ENCODE results near the gene NRIP1.
"Not testable (repeated sequence)": the region's sequence is repeated elsewhere in the genome, so short reads cannot be mapped to it uniquely, and the experiment has no call there.

Gene NRIP1

GRCh38 chr21:14968821-14969220 is 96.0 kb downstream of the NRIP1 start:
- DNase-seq, result no peak

GRCh38 chr21:14968029-14968428 is 96.8 kb downstream of the NRIP1 start:
- no peak for DNase-seq

- no peak for DNase-seq
These were observed 100.2 kb downstream of the NRIP1 start for GRCh38 chr21:14964621-14965020.

GRCh38 chr21:14962217-14962616 is 102.6 kb downstream of the NRIP1 start:
- no peak for DNase-seq

- no peak for DNase-seq
These were observed 103.3 kb downstream of the NRIP1 start for GRCh38 chr21:14961502-14961901.

GRCh38 chr21:14959343-14959742 is 105.5 kb downstream of the NRIP1 start:
- DNase-seq, result no peak

GRCh38 chr21:14957836-14958235 is 107.0 kb downstream of the NRIP1 start:
- DNase-seq, result no peak

GRCh38 chr21:14956807-14957206 is 108.0 kb downstream of the NRIP1 start:
- no peak for DNase-seq

GRCh38 chr21:14955936-14956520 is 108.8 kb downstream of the NRIP1 start:
- DNase-seq, result no peak

- DNase-seq, result no peak
These were observed 111.9 kb downstream of the NRIP1 start for GRCh38 chr21:14952916-14953315.

- no peak for DNase-seq
These were observed 115.2 kb downstream of the NRIP1 start for GRCh38 chr21:14949603-14950002.

GRCh38 chr21:14947613-14948160 is 117.1 kb downstream of the NRIP1 start:
- DNase-seq, result no peak

GRCh38 chr21:14945176-14945575 is 119.6 kb downstream of the NRIP1 start:
- no peak for DNase-seq

- DNase-seq, result no peak
These were observed 121.2 kb downstream of the NRIP1 start for GRCh38 chr21:14943616-14944015.

- DNase-seq, result no peak
These were observed 121.9 kb downstream of the NRIP1 start for GRCh38 chr21:14942801-14943490.

GRCh38 chr21:14927324-14927723 is 137.5 kb downstream of the NRIP1 start:
- not testable (repeated sequence) for DNase-seq

- no peak for DNase-seq
These were observed 138.6 kb downstream of the NRIP1 start for GRCh38 chr21:14926186-14926585.

GRCh38 chr21:14923468-14923867 is 141.3 kb downstream of the NRIP1 start:
- no peak for DNase-seq

GRCh38 chr21:14922980-14923379 is 141.8 kb downstream of the NRIP1 start:
- no peak for DNase-seq

- DNase-seq, result no peak
These were observed 146.3 kb downstream of the NRIP1 start for GRCh38 chr21:14918527-14918926.

- DNase-seq, result no peak
These were observed 147.0 kb downstream of the NRIP1 start for GRCh38 chr21:14917762-14918161.

- DNase-seq, result no peak
These were observed 148.1 kb downstream of the NRIP1 start for GRCh38 chr21:14916676-14917141.

- DNase-seq, result no peak
These were observed 151.2 kb downstream of the NRIP1 start for GRCh38 chr21:14913638-14914037.

- DNase-seq, result no peak
These were observed 153.4 kb downstream of the NRIP1 start for GRCh38 chr21:14911351-14911750.

Measured in NCI-H1417 treated with DMSO at 0.1 percent for 48 hours (cell line).